Activated naive CD4-positive, alpha-beta T cell treated with anti-CD3 and anti-CD28 coated beads, Interleukin-2, amount 50 U/mL, for 72 hours (primary cell): ENCODE results near the gene KPNA3. TPM values are rescaled to one million over a fixed set of nuclear protein-coding genes. Genes with fewer than 3 reads are reported as not detected.

Source experiments
- ATAC-seq, 2 donors: fragments of 150-1000 bp; cut with Tn5 transposase; 2 replicates each; pipeline ENCODE4 v1.10.0; 2021; ENCODE audit warnings: mild to moderate bottlenecking in 2 of 2, moderate library complexity in 2 of 2
- DNase-seq, 2 donors: peaks; one replicate each; pipeline ENCODE4 v3.0.0; 2021 to 2022; ENCODE audit warnings: low spot score in 2 of 2
- H3K27ac Mint-ChIP-seq, 2 donors: one replicate each; pipeline ENCODE4 v1.8.0; 2022; ENCODE audit warnings: mild to moderate bottlenecking in 2 of 2, mixed read lengths in 2 of 2
- H3K36me3 Mint-ChIP-seq, 2 donors: one replicate each; pipeline ENCODE4 v1.8.0; 2022; ENCODE audit warnings: mixed read lengths in 2 of 2
- H3K9me3 Mint-ChIP-seq, 2 donors: one replicate each; pipeline ENCODE4 v1.8.0; 2022; ENCODE audit warnings: mixed read lengths in 2 of 2
- total RNA-seq, 2 donors: library from RNA; stranded (reverse); gene quantifications; one replicate each; pipeline ENCODE4 v1.2.3, GENCODE V29; 2022

KPNA3 gene
- total RNA-seq, 2 donors from 2014 or later: 33.0 to 36.3 TPM

GRCh38 chr13:49670828-49671227 lies 121.7 kb downstream of the KPNA3 start:
- Mint-ChIP-seq H3K27ac (peak overlapping the region in 1 of 2 donors; percentile 37), H3K9me3 (no peaks in the 10 kb centered on the region), H3K36me3 (peaks cover 4 to 23% of the 10 kb centered on the region in 2 donors)
- DNase-seq (no peak), ATAC-seq (no peak)

- no peaks in the 10 kb centered on the region for H3K9me3 Mint-ChIP-seq
- H3K27ac Mint-ChIP-seq: no peak overlapping the region
- ATAC-seq (peak; percentile 64 to 67), DNase-seq (no peak)
- peaks cover 5 to 22% of the 10 kb centered on the region in 2 donors for H3K36me3 Mint-ChIP-seq
Measured at GRCh38 chr13:49669735-49670309, 122.7 kb downstream of the KPNA3 start.

- DNase-seq: no peak
Measured at GRCh38 chr13:49667773-49668172, 124.7 kb downstream of the KPNA3 start.

GRCh38 chr13:49664606-49665005 lies 127.9 kb downstream of the KPNA3 start:
- H3K36me3 Mint-ChIP-seq: peaks cover 12 to 46% of the 10 kb centered on the region in 2 donors
- no peak overlapping the region for H3K27ac Mint-ChIP-seq
- DNase-seq: no peak
- H3K9me3 Mint-ChIP-seq: no peaks in the 10 kb centered on the region
- no peak for ATAC-seq

More at GRCh38 chr13:49667773-49668172, 124.7 kb downstream of the KPNA3 start:
- H3K9me3 Mint-ChIP-seq: no peaks in the 10 kb centered on the region
- peaks cover 9 to 30% of the 10 kb centered on the region in 2 donors for H3K36me3 Mint-ChIP-seq
- no peak overlapping the region for H3K27ac Mint-ChIP-seq
- ATAC-seq: no peak

GRCh38 chr13:49657241-49657641 lies 135.2 kb downstream of the KPNA3 start:
- Mint-ChIP-seq H3K27ac (no peak overlapping the region), H3K36me3 (peaks cover 0 to 15% of the 10 kb centered on the region in 2 donors), H3K9me3 (no peaks in the 10 kb centered on the region)
- no peak for DNase-seq
- ATAC-seq: no peak

GRCh38 chr13:49655906-49656305 lies 136.6 kb downstream of the KPNA3 start:
- DNase-seq (no peak), ATAC-seq (no peak)
- Mint-ChIP-seq H3K36me3 (peaks cover 0 to 6% of the 10 kb centered on the region in 2 donors), H3K27ac (peak overlapping the region in 1 of 2 donors; percentile 65), H3K9me3 (no peaks in the 10 kb centered on the region)

DNA sequence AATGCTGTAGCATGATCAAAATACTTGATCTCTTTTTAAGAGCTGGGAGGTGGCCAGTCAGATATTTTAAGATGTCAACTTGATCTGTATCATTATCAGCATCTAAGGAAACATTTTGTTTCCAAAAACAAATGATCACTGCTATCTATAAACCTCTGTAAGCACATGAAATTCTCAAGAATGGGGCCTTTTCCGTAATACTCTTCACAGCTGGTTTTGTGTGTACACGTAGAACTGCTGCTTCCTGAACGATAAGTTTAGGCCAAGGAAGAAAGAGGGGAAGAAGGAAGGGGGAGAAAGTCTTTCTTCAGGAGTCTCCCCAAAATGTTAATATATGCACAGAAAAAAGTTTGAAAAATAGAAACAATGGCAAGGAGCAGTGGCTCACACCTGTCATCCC lies 138.5 kb downstream of the KPNA3 start:
- DNase-seq: no peak
- no peak for ATAC-seq
- H3K9me3 Mint-ChIP-seq: no peaks in the 10 kb centered on the region

DNA sequence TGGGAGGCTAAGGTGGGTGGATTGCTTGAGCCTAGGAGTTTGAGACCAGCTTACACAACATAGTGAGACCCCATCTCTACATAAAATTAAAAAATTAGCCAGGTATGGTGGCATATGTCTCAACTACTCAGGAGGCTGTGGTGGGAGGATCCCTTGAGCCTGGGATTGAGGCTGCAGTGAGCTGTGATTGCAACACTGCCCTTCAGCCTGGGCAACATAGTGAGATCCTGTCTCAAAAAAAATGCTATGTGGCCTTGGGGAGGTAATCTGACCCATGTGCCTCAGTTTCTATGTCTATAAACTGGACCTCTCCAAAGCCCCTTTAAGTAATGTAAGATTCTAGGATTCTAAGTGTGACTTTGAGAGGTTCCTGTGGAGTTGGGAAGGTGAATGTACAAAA lies 139.0 kb downstream of the KPNA3 start:
- peaks cover 0 to 5% of the 10 kb centered on the region in 2 donors for H3K36me3 Mint-ChIP-seq
- no peaks in the 10 kb centered on the region for H3K9me3 Mint-ChIP-seq
- no peak for ATAC-seq
- DNase-seq: no peak
- H3K27ac Mint-ChIP-seq: no peak overlapping the region

More for the DNA sequence above, 138.5 kb downstream of the KPNA3 start:
- Mint-ChIP-seq H3K27ac (no peak overlapping the region), H3K36me3 (peaks cover 0 to 5% of the 10 kb centered on the region in 2 donors)

DNA sequence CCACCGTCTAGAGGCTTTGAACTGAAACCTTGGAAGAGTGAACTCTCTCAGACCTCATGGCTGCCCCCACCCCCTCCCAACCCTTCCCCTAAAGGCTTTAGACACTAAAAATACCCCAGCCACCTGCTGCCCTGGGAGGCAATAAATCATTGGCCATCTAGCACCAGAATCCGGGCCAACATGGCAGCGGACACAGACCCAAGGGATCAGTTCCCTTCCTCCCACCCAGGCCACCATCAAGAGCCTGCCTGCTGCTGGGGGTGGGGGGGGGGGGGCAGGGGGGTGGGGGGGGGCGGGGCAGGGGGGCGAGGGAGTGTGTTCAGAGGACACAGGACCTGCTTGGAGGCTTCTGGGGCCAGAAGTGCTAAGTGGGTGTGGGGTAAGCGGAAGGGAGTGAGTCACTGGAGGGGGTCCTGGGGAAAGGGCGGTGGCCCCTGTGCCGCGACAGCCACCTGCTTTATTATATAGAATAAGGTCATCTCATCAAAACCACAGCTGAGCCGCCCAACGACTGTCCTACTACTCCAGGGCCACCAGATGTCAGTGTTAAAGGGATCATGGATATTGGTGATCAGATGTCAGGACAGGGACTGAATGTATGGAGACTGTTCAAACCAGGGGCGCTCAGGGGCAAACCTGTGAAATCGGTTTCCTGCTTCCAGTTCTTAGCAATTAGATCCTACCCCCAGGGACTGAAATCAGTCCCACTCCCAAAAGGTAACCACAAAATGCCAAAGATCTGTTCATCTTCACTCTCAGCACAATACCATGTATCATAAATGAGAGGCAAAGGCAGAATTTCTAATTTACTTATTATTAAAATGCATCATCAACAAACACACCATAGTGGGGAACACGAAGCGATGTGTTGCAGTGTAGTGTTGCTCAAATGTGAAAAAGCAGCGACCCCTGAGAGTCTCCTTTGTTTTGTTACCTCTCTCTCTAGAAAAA lies 139.9 kb downstream of the KPNA3 start:
- ATAC-seq (peak; percentile 37 to 60), DNase-seq (peak in 1 of 2 donors; percentile 21)
- Mint-ChIP-seq H3K9me3 (no peaks in the 10 kb centered on the region), H3K36me3 (peaks cover 0 to under 1% of the 10 kb centered on the region in 2 donors), H3K27ac (no peak overlapping the region)

- Mint-ChIP-seq H3K9me3 (no peaks in the 10 kb centered on the region), H3K36me3 (no peaks in the 10 kb centered on the region), H3K27ac (no peak overlapping the region)
- no peak for ATAC-seq
- no peak for DNase-seq
Measured at GRCh38 chr13:49651570-49652354, 140.7 kb downstream of the KPNA3 start.

DNA sequence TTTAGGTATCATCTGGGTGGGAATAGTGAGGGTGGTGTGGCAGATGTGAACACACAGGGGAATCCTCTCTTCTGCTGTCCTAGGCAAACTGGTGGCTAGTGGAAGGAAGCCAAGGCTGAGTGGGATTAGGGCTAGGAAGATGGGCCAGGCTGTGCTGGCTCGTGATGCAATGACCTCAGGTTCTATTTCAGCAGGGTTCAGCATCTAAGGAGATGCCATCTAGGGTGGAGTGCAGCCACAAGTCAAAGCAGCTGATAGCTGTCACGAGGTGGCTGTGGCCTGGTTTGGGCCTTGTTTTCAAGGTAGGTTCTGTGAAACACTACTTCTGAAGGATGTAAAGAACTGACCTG lies 142.5 kb downstream of the KPNA3 start:
- Mint-ChIP-seq H3K9me3 (no peaks in the 10 kb centered on the region), H3K36me3 (no peaks in the 10 kb centered on the region), H3K27ac (no peak overlapping the region)
- DNase-seq (no peak), ATAC-seq (no peak)

Other genes starting within 250 kb of the KPNA3 start
- 10 to 100 TPM; 15.6 to 26.1 TPM for gene RCBTB1, start 207.1 kb downstream of the KPNA3 start, total RNA-seq
- 1 to 10 TPM; 1.5 to 1.6 TPM for gene ARL11, start 164.2 kb downstream of the KPNA3 start, total RNA-seq
- 10 to 100 TPM; 31.9 to 59.9 TPM for gene EBPL, start 101.2 kb downstream of the KPNA3 start, total RNA-seq
- gene SPRYD7, start 143.7 kb upstream of the KPNA3 start, total RNA-seq: 1 to 10 TPM; 4.6 to 5.0 TPM
- 10 to 100 TPM; 12.2 to 20.7 TPM for gene TRIM13, start 204.4 kb upstream of the KPNA3 start, total RNA-seq
- gene KCNRG, start 222.8 kb upstream of the KPNA3 start, total RNA-seq: under 1 TPM; 0.23 to 0.31 TPM